HK-2 (cell line): ENCODE data around the gene DEGS2.
"Not testable (repeated sequence)": the region's sequence is repeated elsewhere in the genome, so short reads cannot be mapped to it uniquely, and the experiment has no call there.

ENCODE experiments used
- DNase-seq: peaks from one replicate; pipeline ENCODE4 v3.0.0-alpha.2; 2018; ENCODE audit not compliant: unreplicated experiment

The DEGS2 gene

GRCh38 chr14:100159094-100159864 lies at the start of gene DEGS2:
TSS of gene DEGS2 (minus strand) at chr14:100159645. CDS start at chr14:100159587, 58 bp downstream.
- no peak for DNase-seq

GRCh38 chr14:100208136-100208535 lies 48.7 kb upstream of the DEGS2 start:
- not testable (repeated sequence) for DNase-seq

GRCh38 chr14:100207588-100207987 lies 48.1 kb upstream of the DEGS2 start:
- not testable (repeated sequence) for DNase-seq

DNA sequence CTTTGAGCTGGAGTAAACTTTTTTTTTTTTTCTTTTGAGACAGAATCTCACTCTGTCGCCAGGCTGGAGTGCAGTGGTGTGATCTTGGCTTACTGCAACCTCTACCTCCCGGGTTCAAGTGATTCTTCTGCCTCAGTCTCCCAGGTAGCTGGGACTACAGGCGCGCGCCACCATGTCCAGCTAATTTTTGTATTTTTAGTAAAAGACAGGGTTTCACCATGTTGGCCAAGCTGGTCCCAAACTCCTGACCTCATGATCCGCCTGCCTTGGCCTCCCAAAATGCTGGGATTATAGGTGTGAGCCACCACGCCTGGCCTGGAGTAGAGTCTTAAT lies 45.4 kb upstream of the DEGS2 start:
- DNase-seq, result not testable (repeated sequence)

GRCh38 chr14:100203962-100204834 lies 44.8 kb upstream of the DEGS2 start:
- DNase-seq, result no peak

- DNase-seq, result no peak
Observed at GRCh38 chr14:100203146-100203545, 43.7 kb upstream of the DEGS2 start.

- DNase-seq, result no peak
Observed at GRCh38 chr14:100202712-100203111, 43.3 kb upstream of the DEGS2 start.

- no peak for DNase-seq
Observed at GRCh38 chr14:100201701-100202100, 42.3 kb upstream of the DEGS2 start.

GRCh38 chr14:100200311-100200710 lies 40.9 kb upstream of the DEGS2 start:
- no peak for DNase-seq

- no peak for DNase-seq
Observed at GRCh38 chr14:100199240-100199860, 39.9 kb upstream of the DEGS2 start.

- DNase-seq, result no peak
Observed at GRCh38 chr14:100193417-100194357, 34.2 kb upstream of the DEGS2 start.

- DNase-seq, result peak; percentile 100
Observed at GRCh38 chr14:100192672-100193416, 33.4 kb upstream of the DEGS2 start.

DNA sequence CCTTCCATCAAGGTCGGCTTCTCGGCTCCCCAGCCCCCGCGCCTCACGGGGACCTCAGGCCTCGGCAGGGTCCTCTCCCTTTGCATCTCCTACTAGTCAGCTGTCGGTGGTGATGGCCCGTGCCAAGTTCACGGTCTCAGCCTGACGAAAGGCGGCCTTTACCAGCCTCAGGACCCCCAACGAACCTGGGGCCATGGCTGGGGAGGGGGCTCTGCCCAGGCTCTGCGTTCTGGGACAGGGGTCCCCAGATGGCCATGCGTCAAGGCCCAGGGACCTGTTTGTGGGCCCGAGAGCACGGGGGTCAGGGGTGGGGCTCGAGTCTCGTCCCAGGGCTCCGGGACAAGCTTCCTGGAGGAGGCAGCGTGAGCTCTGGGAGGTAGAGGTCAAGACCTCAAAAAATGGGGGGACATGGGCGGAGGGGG lies 32.8 kb upstream of the DEGS2 start:
- DNase-seq, result no peak

GRCh38 chr14:100191584-100192249 lies 32.3 kb upstream of the DEGS2 start:
- DNase-seq, result no peak

GRCh38 chr14:100190126-100190525 lies 30.7 kb upstream of the DEGS2 start:
- DNase-seq, result no peak

DNA sequence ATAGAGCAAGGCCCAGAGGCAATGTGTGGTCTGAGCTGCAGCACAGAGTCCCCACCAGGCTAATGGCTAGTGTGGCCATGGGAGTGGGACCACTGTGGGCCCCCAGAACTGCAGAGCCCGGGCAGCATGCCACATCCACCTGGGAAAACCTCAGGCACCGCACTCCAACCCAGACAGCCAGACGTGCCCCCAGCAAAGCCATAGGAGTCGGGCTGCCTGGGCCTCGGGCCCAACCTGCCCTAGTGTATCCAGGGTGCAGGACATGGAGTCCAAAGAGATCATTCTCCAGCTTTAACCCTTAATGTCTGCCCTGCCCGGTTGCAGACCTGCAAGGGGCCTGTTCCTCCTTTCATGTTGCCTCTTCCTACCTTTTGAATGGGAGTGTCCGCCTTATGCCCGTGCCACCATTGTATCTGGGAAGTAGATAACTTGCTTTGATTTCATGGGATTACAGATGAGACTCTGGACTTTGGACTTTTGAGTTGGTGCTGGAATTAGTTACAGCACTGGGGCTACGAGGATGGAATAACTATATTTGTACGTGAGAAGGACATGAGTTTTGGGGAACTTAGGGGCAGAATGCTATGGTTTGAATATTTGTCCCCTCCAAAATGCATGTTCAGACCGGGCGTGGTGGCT lies 29.1 kb upstream of the DEGS2 start:
- DNase-seq, result no peak

GRCh38 chr14:100187247-100187833 lies 27.9 kb upstream of the DEGS2 start:
- DNase-seq, result no peak

DNA sequence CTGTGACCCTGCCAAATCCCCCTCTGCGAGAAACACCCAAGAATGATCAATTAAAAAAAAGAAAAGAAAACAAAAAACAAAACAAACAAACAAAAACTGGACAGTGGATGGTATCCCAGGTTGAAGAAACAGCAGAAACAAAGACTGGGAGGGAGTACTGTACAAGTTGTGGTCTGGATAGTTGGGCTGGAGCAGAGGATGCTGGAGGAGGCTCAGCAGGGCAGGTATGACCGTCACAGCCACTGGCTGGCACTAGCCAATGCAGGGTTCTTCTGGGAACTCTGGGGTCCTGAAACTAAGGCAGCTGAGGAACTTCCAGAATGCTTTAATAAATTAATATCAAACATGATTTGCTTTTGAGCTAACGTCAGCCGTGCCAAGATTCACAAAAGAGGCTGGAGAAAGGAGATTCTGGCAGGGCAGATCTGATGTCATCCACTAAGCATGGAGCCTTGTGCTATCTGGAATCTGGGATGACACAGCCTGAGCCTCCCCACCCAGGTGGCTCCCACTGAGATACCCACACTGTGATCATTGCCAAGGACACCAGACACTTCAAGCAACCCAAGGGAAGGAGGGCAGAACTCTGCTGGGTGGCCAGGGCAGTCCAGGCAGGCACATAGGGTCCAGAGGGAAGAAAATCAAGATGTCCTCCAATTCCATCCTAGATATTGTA lies 22.6 kb upstream of the DEGS2 start:
- not testable (repeated sequence) for DNase-seq

DNA sequence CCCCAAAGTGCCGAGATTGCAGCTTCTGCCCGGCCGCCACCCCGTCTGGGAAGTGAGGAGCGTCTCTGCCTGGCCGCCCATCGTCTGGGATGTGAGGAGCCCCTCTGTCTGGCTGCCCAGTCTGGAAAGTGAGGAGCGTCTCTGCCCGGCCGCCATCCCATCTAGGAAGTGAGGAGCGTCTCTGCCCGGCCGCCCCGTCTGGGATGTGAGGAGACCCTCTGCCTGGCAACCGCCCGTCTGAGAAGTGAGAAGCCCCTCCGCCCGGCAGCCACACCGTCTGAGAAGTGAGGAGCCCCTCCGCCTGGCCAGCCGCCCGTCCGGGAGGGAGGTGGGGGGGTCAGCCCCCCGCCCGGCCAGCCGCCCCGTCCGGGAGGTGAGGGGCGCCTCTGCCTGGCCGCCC lies 21.2 kb upstream of the DEGS2 start:
- DNase-seq, result not testable (repeated sequence)
